Measurements from ENCODE around the gene TMED4.
"Not testable (repeated sequence)": the region's sequence is repeated elsewhere in the genome, so short reads cannot be mapped to it uniquely, and the experiment has no call there.

TMED4 gene

GRCh38 chr7:44561962-44562621, 19.9 kb downstream of the TMED4 start:
- TF ChIP-seq CTCF (IDR thresholded peaks at IDR 0.05) = no peak
- Histone ChIP-seq H3K4me3 (no peak overlapping the region), H3K9me3 (no peaks in the 10 kb centered on the region), H3K27me3 (no peaks in the 10 kb centered on the region), H3K27ac (no peak overlapping the region), H3K4me1 (no peaks in the 10 kb centered on the region), H3K36me3 (peaks cover 16 to 42% (median 32%) of the 10 kb centered on the region in 3 donors)
- intact Hi-C loops (cut with DNase I; ENCODE audit: low total_unique reads) = loop anchor here (10.0 kb wide), 2 partner anchors 67 to 317 kb away; partner anchors contain the start of gene NUDCD3
- DNase-seq = peak in 1 of 2 donors; percentile 35

GRCh38 chr7:44561481-44561880, 20.6 kb downstream of the TMED4 start:
- no peaks in the 10 kb centered on the region for H3K4me1 ChIP-seq
- no peak overlapping the region for H3K4me3 ChIP-seq
- no peaks in the 10 kb centered on the region for H3K27me3 ChIP-seq
- peaks cover 16 to 36% (median 27%) of the 10 kb centered on the region in 3 donors for H3K36me3 ChIP-seq
- H3K27ac ChIP-seq = no peak overlapping the region
- H3K9me3 ChIP-seq = no peaks in the 10 kb centered on the region
- no peak for TF ChIP-seq CTCF (IDR thresholded peaks at IDR 0.05)
- intact Hi-C loops (cut with DNase I; ENCODE audit: low total_unique reads) = loop anchor here (10.0 kb wide), 2 partner anchors 67 to 317 kb away; partner anchors contain the start of gene NUDCD3
- peak in 1 of 2 donors; percentile 41 for DNase-seq

GRCh38 chr7:44559485-44559884, 22.5 kb downstream of the TMED4 start:
- Histone ChIP-seq H3K9me3 (no peaks in the 10 kb centered on the region), H3K36me3 (peaks cover 4 to 16% (median 7%) of the 10 kb centered on the region in 3 donors), H3K27ac (no peak overlapping the region), H3K27me3 (no peaks in the 10 kb centered on the region), H3K4me1 (no peaks in the 10 kb centered on the region), H3K4me3 (no peak overlapping the region)
- TF ChIP-seq CTCF (IDR thresholded peaks at IDR 0.05) = no peak
- no peak for DNase-seq
- intact Hi-C loops (cut with DNase I; ENCODE audit: low total_unique reads) = no loop called here

- no peak overlapping the region for H3K27ac ChIP-seq
- no peak overlapping the region for H3K4me3 ChIP-seq
- no peaks in the 10 kb centered on the region for H3K36me3 ChIP-seq
- no peaks in the 10 kb centered on the region for H3K9me3 ChIP-seq
- intact Hi-C loops (cut with DNase I; ENCODE audit: low total_unique reads) = no loop called here
- TF ChIP-seq CTCF (IDR thresholded peaks at IDR 0.05) = no peak
- H3K27me3 ChIP-seq = no peaks in the 10 kb centered on the region
- H3K4me1 ChIP-seq = no peaks in the 10 kb centered on the region
- no peak for DNase-seq
Observed at GRCh38 chr7:44557485-44557884, 24.5 kb downstream of the TMED4 start.

- no peaks in the 10 kb centered on the region for H3K27me3 ChIP-seq
- H3K27ac ChIP-seq = no peak overlapping the region
- no peaks in the 10 kb centered on the region for H3K9me3 ChIP-seq
- DNase-seq = no peak
- no peaks in the 10 kb centered on the region for H3K4me1 ChIP-seq
- intact Hi-C loops (cut with DNase I; ENCODE audit: low total_unique reads) = no loop called here
- no peak overlapping the region for H3K4me3 ChIP-seq
- no peaks in the 10 kb centered on the region for H3K36me3 ChIP-seq
- no peak for TF ChIP-seq CTCF (IDR thresholded peaks at IDR 0.05)
Observed at GRCh38 chr7:44555350-44555749, 26.7 kb downstream of the TMED4 start.

- H3K27ac ChIP-seq; H3K9me3 ChIP-seq; H3K4me1 ChIP-seq; intact Hi-C loops (cut with DNase I; ENCODE audit: low total_unique reads); DNase-seq; H3K36me3 ChIP-seq; H3K4me3 ChIP-seq; H3K27me3 ChIP-seq: not testable (repeated sequence)
Observed at GRCh38 chr7:44552473-44553005, 29.5 kb downstream of the TMED4 start.

Data from tibial artery (tissue), 4 donors.